Islet precursor cell (in vitro differentiated cells): Measurements from ENCODE around the gene MAEA.
"Not testable (repeated sequence)": the region's sequence is repeated elsewhere in the genome, so short reads cannot be mapped to it uniquely, and the experiment has no call there.

ENCODE experiments used
- DNase-seq: peaks from one replicate; pipeline ENCODE4 v3.0.0-alpha.2; 2018

Gene MAEA

DNA sequence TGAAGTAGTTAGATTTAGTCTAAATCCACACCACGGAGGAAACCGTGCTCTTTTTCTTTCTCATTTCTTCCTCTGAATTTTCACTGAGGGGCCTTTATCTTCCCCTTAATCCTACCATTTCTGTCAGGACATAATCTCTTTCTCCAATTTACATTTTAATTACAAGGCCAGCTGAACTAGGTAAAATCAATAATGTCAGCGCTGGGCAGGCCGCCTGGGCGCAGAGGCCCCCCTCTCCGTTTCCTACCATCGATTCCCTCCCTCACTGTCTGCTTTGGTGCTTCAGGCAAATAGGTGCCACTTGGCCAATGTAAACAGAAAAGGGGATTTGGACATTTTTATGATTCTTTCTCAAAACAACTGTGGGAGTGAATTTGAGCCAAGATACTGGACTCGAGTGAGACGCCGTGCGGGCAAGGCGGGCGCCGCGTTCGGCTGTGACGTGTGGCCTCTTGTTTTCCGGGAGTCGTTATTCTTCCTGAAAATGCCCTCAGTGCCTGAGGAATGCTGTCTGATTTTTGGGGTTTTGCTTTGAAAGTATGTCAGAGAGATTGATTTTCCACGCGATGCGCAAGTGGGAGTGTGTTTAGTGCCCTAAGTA lies 79.9 kb downstream of the MAEA start:
- no peak for DNase-seq

DNA sequence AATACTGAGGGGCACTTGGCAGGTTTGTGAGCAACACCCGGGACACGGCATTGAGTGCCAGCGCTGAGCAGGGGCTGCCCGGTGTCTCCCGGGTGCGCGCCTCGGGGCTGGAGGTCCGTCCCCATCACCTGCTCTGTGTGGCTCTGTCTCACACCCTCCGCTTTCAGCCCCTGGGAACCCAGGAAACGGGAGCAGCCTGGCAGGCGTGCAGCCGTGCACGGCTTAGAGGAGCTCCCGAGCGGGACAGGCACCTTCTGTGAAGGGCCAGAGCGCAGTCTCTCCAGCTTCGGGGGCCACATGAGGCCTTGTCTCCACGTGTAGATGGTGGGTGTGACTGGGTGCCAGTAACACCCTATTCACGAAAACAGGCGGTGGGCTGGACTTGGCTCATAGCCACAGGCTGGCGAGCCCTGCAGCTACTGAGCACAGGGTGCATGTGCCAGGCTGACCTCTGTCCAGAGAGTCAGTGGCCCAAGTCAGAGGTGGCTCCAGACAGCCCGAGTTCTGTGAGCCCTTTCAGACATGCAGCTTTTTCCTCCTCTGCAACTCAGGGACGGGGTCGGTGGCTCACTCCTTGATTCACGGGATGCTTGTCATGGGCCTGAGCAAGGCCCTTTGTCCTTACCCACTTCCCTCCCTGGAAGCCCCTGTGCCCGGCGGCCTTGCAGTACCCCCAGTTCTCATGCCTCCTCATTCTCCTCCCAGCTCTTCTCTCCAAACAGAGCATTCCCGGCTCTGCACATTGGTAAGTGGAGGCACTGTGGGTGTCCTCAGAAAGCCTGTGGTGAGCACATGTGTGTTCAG lies 80.8 kb downstream of the MAEA start:
- no peak for DNase-seq

DNA sequence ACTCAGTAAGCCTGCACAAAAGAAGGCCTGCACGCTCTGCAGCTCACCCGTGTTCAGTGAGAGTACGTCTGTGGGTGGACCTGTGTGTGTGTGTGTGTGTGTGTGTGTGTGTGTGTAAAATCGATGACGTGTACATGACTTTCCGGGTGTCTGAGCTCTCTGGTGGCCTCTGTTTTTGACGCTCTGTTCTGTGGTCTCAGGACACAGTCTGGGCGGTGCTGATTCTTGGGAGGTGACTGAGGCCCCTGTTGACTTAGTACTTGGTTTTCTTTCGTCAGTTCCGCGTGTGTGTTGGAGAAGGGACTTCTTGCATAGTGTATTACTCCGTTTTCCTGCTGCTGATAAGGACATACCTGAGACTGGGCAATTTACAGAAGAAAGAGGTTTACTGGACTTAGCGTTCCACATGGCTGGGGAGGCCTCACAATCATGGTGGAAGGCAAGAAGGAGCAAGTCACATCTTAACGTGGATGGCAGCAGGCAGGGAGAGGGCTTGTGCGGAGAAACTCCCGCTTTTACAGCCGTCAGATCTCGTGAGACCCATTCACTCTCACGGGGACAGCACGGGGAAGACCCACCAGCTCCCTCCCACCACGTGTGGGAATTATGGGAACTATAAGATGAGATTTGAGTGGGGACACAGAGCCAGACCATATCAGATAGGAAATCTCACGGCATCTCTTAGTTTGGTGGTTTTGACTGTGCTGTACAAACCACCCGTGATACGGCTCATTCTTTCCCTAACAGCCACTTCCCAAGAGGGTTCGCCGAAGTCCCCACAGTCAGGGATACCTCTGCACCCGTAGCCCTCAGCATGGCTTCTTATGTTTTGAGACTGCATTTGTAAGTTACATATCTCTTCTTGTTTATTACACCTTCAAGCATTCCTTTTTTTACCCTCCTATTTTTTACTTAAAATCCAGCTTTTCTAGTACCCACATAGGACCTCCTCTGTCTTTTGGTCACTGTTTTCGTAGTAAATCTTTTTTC lies 81.8 kb downstream of the MAEA start:
- DNase-seq = no peak

- DNase-seq = not testable (repeated sequence)
Observed at GRCh38 chr4:1372576-1372975, 82.9 kb downstream of the MAEA start.

DNA sequence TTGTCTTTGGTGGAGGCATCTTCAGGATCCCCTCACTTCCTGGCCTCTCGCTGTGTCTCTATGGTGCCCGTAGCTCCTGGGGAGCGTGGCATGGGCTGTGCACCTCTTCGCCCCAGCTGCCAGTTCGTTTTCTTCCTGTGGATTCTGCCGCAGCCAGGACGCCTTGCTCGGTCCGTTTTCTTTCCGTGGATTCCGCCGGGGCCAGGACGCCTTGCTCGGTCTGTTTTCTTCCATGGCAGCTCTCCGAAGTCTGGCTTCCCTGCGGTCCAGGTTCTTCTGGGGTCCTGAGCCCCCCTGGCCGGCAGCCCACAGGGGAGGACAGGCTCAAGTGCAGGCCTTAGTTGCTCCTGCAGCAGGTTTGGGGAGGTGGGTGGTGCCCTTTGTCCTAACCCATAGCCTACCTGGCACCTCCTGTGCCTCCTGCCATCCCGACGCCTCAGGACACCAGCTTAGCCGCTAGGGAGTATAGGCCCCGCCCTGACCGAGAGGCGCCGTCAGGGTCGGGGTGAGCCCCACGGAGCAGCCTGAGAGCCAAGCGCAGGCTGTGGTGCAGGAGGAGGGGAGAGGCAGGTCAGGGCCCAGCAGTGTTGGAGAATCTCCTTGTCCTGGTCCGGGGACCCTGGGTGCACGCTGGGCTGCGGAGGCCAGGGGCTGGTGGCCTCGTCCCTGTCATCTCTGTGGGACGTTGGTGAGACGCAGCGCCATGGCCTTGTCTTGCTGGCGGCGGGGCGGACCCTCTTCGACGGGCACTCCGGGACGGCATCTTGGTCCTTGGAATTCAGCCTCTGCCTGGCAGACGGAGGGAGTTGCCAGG lies 84.4 kb downstream of the MAEA start:
- DNase-seq = no peak

DNA sequence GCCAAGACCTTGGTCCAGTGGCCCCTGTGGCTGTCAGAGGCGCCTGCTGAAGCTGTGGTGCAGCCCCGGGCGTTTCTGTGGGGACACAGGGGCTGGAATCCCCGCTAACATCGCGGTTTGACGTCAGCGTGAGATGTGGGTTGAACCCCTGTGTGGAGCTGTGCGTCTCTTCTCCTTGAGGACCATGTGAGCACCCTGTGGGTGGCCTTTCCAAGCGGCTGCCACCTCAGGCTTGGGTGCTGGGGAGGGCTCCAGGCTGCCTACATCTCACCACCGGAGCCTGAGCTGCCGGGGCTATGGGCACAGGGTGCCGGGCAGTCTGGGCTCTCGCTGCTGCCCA lies 85.0 kb downstream of the MAEA start:
- no peak for DNase-seq

DNA sequence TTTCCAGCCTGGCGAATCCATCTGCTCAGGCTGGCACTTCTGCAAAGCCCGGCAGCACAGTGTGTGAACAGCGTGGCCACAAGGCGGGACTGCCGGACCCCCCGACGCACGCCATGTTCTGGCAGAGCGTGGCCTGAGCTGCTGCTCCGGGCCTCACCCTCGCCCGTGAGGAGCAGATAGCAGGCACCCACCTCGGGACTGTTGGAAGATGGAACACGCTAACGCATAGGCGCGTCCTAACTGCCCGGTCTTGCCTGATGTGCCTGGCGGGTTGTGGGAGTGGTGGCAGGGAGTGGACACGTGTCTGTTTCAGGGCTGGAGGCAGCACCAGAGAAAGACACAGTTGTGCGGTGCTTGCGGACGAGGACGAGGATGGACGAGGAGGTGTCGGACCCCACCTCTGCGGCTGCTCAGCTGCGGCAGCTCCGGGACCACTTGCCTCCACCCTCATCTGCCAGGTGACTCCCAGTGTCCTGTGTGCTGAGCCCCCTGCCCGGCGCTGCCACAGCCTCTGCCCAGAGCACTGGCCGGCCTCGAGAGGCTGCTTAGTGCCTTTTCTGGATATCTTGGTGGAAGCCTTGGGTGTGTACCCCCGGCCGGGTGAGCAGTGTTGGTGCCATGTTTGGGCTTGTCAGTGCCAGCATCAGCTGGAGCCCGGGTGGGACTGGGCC lies 85.5 kb downstream of the MAEA start:
- DNase-seq = no peak

GRCh38 chr4:1375761-1376322 lies 86.2 kb downstream of the MAEA start:
- DNase-seq = no peak

- DNase-seq = no peak
Observed at GRCh38 chr4:1376391-1376840, 86.7 kb downstream of the MAEA start.

GRCh38 chr4:1376841-1377605 lies 87.3 kb downstream of the MAEA start:
- no peak for DNase-seq

DNA sequence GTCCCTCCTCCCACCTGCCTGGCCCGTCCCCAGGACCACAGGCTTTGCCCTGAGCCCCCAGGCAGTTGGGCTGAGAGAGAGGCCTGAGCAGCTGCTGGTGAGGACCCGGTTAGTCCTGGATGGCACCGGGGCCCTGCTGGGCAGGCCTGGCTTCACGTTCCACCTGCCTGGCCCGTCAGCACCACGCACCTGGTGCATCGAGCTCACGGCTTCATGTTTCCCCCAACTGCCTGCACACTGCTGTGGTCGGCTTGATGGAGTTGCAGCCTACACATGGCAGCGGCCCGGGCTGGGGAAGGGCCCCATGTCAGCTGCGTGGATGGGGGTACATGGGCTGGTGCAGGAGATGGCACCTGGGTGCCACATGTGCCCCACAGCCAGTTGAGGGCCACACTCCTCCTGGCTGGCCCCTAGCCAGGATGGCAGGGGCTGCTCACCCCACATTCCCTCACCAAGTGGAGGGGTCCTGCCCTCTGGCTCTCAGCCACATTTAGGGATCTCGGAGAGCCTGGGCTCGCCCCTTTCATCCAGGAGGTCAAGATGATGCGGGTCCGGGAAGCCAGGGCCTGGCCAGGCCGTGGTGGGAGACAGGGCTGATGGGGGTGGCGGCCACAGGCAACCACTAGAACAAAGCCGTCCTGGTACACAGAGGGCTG lies 88.0 kb downstream of the MAEA start:
- no peak for DNase-seq

DNA sequence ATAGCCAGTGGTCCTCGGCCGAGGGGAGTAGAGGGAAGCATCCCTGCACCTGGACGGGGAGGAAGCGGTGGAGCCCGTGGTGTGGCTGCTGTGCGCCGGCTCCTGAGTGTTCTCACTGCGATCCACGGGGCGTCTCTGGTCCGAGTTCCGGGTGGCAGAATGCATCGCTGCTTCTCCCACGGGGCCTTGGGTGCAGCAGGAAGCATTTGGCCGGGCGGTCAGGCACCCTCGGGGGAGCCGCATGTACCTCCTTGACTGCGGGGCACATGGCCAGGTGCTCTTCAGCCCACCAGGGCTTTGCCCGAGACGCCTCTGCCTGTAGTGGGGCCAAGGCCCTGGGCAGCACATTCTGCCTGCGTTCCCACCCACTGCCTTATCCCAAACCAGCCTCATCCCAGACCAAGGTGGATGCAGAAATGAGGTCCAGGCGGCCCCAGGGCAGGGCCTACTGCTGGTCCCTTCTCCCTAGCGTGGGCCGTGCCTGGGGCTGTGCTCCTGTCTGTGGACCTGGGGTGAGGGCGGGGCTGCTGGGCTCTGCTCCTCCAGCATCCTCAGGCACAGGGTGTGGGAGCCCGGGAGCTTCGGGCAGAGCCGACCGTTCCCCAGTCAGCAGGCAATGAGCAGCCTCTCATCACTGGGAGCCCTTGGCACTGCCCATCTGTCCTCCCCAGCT lies 89.0 kb downstream of the MAEA start:
- DNase-seq = no peak

- DNase-seq = no peak
Observed at GRCh38 chr4:1379351-1379781, 89.7 kb downstream of the MAEA start.

- no peak for DNase-seq
Observed at GRCh38 chr4:1379801-1380331, 90.2 kb downstream of the MAEA start.

- DNase-seq = no peak
Observed at GRCh38 chr4:1380368-1381151, 90.9 kb downstream of the MAEA start.

DNA sequence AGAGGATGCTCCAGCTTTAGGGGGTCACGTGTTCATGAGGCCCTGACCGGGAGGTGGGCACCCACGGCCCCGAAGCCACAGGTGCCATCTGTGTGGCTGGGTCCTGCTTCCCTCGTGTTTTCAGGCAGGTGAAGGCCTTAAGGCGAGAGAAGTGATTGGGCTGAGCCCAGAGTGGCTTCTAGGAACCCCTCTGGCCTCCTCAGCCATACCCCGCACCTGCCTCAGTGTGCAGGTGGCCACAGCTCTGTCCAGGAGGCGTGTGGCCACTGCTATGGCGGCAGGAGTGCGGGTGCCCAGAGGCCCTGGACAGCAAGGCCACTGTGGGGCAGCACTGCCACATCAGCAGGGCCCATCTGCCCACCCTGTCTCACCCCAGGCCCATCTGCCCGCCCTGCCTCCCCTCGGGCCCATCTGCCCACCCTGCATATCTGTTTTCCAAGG lies 91.5 kb downstream of the MAEA start:
- no peak for DNase-seq

- DNase-seq = no peak
Observed at GRCh38 chr4:1381944-1382541, 92.4 kb downstream of the MAEA start.
